H1 (cell line): ENCODE measurements around the gene LPCAT1. TPM values are rescaled to one million over a fixed set of nuclear protein-coding genes. Genes with fewer than 3 reads are reported as not detected.

Source experiments
- BCL11A ChIP-seq, 2 experiments: IDR thresholded peaks; one replicate each; pipeline ENCODE4 v1.6.1; 2011; ENCODE audit warnings: low read depth in 2 of 2, low read length in 2 of 2, mild to moderate bottlenecking in 2 of 2
- GTF2F1 ChIP-seq: IDR thresholded peaks from 2 replicates; pipeline ENCODE4 v1.6.1; 2012; ENCODE audit warnings: low read depth, low read length, improper control_type of control experiment, borderline replicate concordance
- SP1 ChIP-seq: IDR thresholded peaks from 2 replicates; pipeline ENCODE4 v1.6.1; 2011; ENCODE audit warnings: low read depth, low read length
- polyA plus RNA-seq, 7 experiments: library from polyadenylated mRNA; depleted of rRNA in 3 of 7; stranded (reverse) in 5 of 7; unstranded in 2 of 7; fragments of >200 nt in 5 of 7; fragments of 200-250 nt in 2 of 7; gene quantifications; 1 replicate in 5 of 7; 2 replicates in 1 of 7; 4 replicates in 1 of 7; pipeline versions ENCODE4 v1.2.1 to v1.2.3, GENCODE V29; 2011 to 2013; ENCODE audit warnings: missing spikeins in 2 of 7, mixed read lengths in 2 of 7
- total RNA-seq: library from RNA; stranded (reverse); fragmentation: NEBNext Ultra II Directional; extraction: Animal tissue kit (Norgen Biotek cat#: 25700); gene quantifications from 2 replicates; pipeline ENCODE4 v1.2.1, GENCODE V29; 2021

LPCAT1 gene
- total and polyA plus RNA-seq, 2 of the 8 experiments (the other 6 are each of a cell fraction or from before 2014, with no cell fraction given), result 107 to 260 TPM

DNA sequence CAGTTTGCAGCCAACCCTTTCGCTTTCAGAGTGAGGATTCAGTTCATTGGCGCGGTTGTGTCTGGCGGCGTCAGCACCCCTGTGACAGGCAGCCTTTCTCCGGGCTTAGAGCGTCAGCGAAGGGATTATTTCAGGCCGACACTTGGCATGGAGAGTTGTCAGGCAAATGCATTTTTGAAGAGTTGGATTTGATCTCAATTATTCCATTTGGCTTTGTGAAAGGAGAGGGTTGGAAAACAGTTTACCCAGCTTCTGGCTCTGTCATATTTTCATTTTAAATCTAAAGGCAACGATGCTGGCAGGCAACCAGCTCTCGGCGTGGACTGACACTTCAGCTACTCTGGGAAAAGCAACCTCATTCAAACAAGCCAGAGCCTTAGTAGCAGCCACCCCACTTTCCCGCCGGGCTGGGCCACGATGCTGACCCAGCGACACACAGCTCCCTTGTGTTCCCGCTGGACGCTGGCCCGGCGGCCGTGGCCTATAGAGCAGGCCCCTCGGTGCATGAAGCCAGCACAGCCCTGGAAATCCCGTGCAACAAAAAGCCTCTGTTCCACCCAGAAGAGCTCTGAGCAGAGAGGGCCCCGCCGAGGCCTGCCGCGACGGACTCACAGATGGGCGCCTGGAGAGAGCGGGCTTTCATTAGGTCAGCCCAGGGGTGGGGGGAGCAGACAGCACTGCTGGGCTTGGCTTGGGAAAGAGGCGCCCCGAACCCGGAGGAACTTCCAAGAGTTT, 28.9 kb upstream of the LPCAT1 start (continued):
- TF ChIP-seq BCL11A (IDR thresholded peaks at IDR 0.05; ENCODE audit: low read depth in 2 of 2, low read length in 2 of 2) (no peak), GTF2F1 (no peak), SP1 (no peak)
